ENCODE measurements around the gene ZRANB1.

DNA sequence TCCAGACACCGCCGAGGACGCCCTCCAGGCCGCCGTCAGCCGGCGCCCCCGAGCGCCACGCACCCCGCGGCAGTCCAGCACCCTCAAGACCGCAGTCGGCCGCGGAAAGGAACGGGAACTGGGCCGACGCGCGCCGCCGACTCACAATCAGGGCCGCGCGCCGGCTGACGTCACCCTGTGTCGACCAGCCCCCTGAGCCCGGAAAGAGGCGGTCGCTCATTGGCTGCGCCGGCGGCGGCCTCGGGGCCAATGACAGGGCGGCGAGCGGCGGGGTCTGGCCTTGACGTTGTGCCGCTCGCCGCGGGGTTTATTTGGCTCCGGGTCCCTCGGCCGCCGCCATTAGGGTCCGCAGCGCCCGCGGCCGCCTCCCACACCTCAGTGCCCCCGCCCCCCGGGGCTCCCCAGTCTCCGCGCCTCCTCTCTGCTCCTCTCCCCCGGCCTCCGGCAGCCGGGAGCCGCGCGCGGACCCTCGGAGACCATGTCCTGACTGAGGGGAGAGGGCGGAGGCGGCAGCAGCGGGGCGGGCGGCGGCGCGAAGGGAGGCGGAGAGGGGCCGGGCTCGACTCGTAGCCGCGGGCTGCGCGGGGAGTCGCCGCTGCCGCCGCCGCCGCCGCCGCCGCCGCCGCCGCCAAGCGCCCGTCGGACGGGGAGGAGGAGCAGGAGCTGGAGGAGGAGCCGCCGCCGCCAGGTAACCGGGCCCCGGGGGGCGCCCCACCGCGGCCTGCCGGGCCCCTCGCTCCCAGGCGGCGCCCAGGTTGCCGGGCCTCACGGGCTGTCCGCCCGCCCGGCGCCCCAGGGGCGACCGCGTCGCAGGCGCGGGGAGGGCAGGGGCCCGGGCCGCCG lies 25.1 kb upstream of the ZRANB1 start:
- TF ChIP-seq CTCF (conservative IDR thresholded peaks at IDR 0.05 in 1 of 2, IDR thresholded peaks at IDR 0.05 in 1 of 2; ENCODE audit: low read depth in 1 of 2, low read length in 2 of 2) (no peak), EZH2 (IDR thresholded peaks at IDR 0.05; ENCODE audit: low read length, missing control alignments) (no peak)

All from fibroblast of lung (primary cell).